H1 (cell line): ENCODE measurements around the gene SPATA19. TPM values are rescaled to one million over a fixed set of nuclear protein-coding genes. Genes with fewer than 3 reads are reported as not detected.

Experiments
- CTBP2 ChIP-seq: IDR thresholded peaks from 2 replicates; pipeline ENCODE4 v1.7.0; 2011; ENCODE audit warnings: borderline replicate concordance, mild to moderate bottlenecking, moderate library complexity, mixed read lengths, low read length; ENCODE audit not compliant: insufficient read depth, insufficient read length
- KDM1A ChIP-seq: fragments of 200-600, 300-600 bp; sonication (generic); IDR thresholded peaks from 2 replicates; pipeline ENCODE4 v1.7.1; 2016; ENCODE audit warnings: mild to moderate bottlenecking, low read length, borderline replicate concordance
- RXRA ChIP-seq: IDR thresholded peaks from 2 replicates; pipeline ENCODE4 v1.6.1; 2011; ENCODE audit warnings: low read depth, mild to moderate bottlenecking, low read length, moderate library complexity; ENCODE audit not compliant: insufficient read depth
- SUZ12 ChIP-seq: fragments of 200-600 bp; sonication (generic); IDR thresholded peaks from 2 replicates; pipeline ENCODE4 v1.6.1; 2012; ENCODE audit warnings: mild to moderate bottlenecking, inconsistent platforms, low read length, moderate library complexity, mixed read lengths
- polyA plus RNA-seq, 7 experiments: library from polyadenylated mRNA; depleted of rRNA in 3 of 7; stranded (reverse) in 5 of 7; unstranded in 2 of 7; fragments of >200 nt in 5 of 7; fragments of 200-250 nt in 2 of 7; gene quantifications; 1 replicate in 5 of 7; 2 replicates in 1 of 7; 4 replicates in 1 of 7; pipeline versions ENCODE4 v1.2.1 to v1.2.3, GENCODE V29; 2011 to 2013; ENCODE audit warnings: missing spikeins in 2 of 7, mixed read lengths in 2 of 7
- total RNA-seq: library from RNA; stranded (reverse); fragmentation: NEBNext Ultra II Directional; extraction: Animal tissue kit (Norgen Biotek cat#: 25700); gene quantifications from 2 replicates; pipeline ENCODE4 v1.2.1, GENCODE V29; 2021
- TF ChIP-seq, protein P1 (sequence below): IDR thresholded peaks from 2 replicates; pipeline ENCODE4 v1.6.1; 2012; ENCODE audit warnings: low read length, inconsistent platforms

The SPATA19 gene
- total and polyA plus RNA-seq, 2 of the 8 experiments (the other 6 are each of a cell fraction or from before 2014, with no cell fraction given): not detected

DNA sequence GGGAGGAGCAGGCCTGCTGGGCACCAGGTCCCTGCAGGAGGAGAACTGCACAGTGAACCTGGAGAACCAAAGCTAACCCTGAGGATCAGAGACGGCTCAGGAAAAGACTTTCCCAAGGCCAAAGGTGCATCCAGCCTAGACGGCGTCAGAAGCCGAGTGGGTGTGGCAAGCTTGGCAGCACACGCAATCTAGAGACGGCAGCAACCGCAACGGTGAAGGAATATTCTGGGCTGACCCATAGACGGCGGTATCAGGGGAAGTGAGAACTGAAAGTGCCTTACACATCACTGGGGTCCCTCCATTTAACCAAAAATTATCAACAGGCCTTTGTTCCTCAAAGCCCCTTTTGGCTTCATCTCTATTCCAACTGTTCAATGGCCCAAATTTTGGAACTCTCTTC is 26.2 kb downstream of the SPATA19 start (continued):
- TF ChIP-seq, protein P1, sequence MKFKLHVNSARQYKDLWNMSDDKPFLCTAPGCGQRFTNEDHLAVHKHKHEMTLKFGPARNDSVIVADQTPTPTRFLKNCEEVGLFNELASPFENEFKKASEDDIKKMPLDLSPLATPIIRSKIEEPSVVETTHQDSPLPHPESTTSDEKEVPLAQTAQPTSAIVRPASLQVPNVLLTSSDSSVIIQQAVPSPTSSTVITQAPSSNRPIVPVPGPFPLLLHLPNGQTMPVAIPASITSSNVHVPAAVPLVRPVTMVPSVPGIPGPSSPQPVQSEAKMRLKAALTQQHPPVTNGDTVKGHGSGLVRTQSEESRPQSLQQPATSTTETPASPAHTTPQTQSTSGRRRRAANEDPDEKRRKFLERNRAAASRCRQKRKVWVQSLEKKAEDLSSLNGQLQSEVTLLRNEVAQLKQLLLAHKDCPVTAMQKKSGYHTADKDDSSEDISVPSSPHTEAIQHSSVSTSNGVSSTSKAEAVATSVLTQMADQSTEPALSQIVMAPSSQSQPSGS: no peak
- TF ChIP-seq CTBP2 (no peak), SUZ12 (no peak), RXRA (no peak), KDM1A (no peak)
